CD4-positive, alpha-beta T cell treated with Interleukin-6 at 100 ng/mL for 8 hours (primary cell): ENCODE data around the gene HS1BP3.

ENCODE experiments used
- DNase-seq: peaks from one replicate; pipeline ENCODE4 v3.0.0-alpha.2; 2020; ENCODE audit warnings: mixed read lengths, low spot score

The HS1BP3 gene

DNA sequence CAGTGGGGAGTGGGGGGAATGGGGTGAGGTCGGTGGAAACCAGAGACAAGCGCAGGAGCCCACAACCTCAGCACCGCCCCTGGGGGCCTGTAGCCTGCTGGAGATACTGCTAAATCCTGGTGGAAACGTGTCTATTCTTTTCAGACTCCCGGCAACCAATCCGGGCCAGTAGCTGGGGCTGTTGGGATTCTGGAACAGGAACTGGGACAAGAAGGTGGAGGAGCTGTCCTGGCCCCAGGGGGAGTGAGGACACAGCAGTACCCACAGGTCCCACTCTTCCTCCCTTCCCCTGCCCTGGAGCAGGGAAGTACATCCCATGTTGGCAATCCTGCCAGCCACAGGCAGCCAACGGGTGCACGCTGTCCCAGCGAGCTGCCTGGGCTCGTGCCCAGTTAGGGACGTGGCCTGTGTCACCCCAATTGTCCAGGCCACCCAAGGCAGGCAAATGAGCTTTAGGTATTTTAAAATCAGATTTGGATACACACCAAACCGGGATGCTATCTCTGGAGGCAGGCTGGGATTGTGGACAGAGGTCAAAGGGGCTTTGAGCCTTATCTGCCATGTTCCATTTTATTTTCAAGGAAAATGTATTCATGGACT lies 51.8 kb downstream of the HS1BP3 start:
- no peak for DNase-seq

GRCh38 chr2:20597860-20598183 lies 53.1 kb downstream of the HS1BP3 start:
- DNase-seq = no peak

GRCh38 chr2:20596973-20597859 lies 53.7 kb downstream of the HS1BP3 start:
- DNase-seq = no peak

DNA sequence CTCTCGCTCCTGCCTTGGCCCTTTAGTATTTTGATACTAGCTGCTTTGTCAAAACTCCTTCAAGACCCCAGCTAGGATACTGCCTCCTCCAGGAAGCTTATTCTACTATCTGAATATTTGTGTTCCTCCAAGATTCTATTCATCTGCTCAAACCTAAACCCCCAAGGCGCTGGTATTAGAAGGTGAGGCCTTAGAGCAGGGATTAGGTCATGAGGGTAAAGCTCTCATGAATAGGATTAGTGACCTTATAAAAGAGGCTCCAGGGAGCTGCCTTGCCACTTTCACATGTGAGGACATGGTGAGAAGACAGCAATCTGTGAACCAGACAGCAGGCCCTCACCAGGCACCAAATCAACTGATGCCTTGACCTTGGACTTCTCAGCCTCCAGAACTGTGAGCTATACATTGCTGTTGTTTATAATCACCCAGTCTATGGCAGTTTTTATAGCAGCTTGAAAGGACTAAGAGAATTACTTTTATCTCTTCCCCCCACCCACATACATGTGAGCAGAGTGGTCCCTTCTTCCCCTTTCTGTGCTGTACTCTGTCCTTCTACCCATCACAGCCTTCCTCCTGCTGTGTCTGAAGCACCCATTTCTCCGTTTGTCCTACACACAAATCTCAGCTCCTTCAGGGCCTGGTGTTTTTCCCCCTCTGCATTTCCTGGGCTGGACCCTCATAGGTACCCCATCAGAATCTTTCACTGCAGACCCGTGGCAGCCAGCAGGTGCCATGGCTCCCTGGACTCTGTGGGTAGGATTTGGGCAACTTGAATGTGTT lies 54.5 kb downstream of the HS1BP3 start:
- DNase-seq = no peak

- no peak for DNase-seq
Measured at GRCh38 chr2:20595439-20596192, 55.3 kb downstream of the HS1BP3 start.

DNA sequence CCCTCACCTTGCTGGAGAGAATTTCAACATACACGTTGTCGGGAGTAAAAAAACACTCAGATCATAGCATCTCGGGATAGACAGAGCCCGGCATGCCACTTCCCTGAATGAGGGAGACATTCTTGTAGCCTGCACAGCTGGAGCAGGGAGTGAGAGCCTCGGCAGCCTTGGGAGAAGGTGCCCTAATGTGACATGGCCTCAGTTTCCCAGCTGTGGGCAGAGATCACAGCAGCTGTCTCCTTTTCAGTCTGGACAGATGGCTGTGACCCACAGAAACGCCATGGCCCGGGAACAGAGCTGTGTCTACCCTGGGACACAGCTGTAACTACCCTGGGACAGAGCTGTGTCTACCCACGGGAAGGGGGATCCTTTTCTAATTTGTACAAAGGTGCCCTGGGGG lies 55.9 kb downstream of the HS1BP3 start:
- no peak for DNase-seq

DNA sequence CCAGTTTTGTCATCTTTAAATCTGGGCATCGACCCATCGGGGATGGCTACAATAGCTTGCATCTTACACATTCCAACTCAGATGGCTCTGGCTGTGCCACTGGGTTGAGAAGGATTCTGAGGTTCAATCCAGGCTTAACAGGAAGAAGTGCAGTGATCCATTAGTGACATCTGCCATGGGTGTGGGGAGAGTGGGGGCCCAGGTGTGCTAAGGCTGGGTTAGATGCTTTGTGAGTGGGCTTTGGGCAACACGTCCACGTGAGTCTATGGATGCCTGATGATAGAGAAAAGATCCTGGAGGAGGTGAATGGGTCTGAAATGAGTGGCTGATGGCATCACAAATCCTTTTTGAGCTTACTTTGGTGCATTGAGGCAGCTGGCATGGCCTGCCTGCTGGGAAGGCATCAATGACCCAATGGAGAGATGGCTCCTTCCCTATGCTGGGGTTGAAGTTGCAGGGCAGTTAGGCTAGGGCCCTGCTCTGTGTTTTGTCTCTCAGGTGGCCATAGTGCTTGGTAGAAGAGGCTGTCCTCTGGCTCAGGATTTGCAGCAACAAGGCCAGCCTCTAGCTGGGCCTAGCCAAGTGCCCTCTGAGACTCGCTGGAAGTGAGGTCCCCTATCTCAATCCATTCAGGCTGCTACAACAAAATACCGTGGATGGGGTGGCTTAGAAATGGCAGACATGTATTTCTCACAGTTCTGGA lies 56.7 kb downstream of the HS1BP3 start:
- DNase-seq = no peak

DNA sequence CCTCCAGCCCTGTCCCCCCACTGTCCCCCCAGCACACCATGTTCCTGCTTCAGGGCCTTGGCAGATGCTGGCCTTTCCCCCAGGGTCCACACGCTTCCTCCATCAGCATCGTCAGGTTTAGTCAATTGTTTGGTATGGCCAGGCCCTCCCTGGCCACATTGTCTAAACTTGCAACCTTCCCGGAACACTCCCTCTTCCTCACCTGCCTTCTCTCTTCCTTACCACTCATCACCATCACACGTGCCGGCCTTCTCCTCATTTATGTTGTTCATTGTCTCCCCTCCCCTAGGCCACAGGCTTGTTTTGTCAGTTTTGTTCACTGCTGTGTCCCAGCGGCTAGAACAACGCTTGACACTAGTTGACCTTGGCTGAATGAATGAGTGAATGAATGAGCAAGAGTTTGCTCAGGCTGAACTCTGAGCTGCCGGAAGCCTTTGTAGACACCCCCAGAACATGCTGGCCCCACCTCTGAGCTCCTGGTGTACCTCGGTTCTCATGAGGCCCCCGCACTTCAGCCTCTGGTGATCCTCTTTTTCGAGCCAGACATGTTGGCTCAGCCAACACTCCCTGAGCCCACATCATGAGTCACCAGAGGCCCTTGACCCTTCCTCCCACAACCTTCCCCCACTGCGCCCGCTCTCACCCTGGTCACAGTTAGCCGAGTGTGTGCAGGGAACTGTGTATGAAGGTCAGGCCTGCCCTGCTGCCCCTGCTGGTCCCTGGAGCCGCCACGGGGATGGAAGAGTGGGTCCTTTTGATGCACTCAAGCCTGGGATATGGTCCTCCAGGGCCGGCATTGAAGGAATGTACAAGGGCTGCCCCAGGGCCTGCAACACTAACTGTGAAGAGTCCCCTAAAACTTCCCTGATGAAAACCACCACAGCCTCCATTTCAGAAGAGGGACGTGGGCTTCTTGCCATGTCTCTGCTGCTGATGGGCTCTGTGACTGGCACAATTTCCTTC lies 57.5 kb downstream of the HS1BP3 start:
- no peak for DNase-seq

GRCh38 chr2:20592106-20593071 lies 58.5 kb downstream of the HS1BP3 start:
- DNase-seq = no peak

DNA sequence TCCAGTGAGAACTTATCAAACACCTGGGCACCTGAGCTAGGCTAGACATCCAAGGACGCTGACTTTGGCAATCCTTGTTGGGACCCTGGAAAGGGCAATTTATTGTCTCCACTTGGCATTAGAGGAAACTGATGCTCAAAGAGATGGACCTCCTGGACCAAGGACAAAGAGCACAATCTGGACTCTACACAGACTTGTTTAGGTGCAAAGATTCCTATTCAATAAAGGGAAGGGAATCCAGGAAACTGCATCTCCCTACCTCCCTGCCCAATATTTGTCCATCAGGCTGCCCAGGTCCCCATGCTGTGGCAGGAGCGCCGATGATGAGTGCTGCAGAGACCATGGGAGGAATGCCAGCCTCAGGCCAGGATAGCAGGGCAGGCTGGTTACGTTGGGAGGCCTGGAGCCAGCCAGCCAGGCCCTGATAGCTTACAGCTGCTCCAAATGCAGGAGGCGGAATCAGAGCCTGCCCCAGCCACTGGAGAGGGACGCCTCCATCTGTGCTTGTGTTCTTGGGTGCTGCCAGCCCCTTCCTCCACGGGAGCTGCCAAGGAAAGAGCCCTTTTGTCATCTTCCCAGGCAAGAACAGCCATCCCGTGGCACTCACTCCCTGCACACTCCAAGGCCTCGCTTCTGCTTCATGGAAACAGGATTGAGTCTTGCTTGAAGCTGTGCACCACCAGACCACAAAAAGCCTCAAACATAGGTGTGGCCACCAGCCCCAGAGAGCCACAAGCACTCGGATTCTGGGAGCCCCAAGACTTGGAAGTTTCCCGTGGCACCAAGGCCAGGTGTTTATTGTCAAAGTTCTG lies 60.0 kb downstream of the HS1BP3 start:
- no peak for DNase-seq

GRCh38 chr2:20589975-20590703 lies 60.8 kb downstream of the HS1BP3 start:
- no peak for DNase-seq

GRCh38 chr2:20588918-20589871 lies 61.7 kb downstream of the HS1BP3 start:
- no peak for DNase-seq

DNA sequence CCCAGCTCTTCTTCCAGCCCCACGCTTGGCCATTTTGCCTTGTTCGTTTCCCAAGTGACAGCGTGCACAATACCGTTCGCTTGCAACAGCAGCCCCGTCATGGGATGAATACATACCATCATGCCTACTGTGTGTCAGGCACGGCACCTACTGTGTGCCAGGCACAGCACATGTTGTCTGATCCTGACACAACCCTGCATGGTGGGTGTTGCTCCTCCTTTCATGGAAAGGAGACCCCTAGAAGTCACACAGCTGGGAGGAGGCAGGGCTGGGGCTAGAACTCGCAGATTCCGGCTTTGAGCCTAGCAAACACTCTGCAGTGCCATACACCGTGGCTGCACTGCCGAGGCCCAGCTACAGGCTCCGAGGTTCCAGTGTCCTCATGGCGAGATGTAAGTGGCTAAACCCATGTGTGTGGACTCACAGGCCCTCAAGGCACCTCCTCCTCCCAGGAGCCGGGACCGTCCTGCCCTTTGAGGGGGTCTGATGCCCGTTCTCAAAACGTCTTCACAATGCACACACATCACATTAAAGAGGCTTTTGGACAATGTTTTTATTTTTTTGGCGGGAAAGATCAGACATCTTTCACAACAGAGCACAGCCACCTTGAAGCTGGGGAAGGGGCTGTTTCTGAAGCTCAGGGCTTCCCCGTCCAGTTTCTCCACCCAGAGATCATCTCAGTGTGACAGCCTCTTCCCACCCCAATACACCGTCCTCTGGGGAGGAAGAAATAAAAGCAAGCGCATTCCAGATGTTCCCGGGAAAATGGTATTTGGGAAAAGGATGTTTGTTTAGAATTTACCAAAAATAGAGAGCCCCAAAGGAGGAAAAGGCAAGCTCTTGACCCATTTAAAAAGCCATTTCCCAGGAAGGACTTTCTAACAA lies 64.9 kb downstream of the HS1BP3 start:
- DNase-seq = no peak

- DNase-seq = no peak
Measured at GRCh38 chr2:20585359-20585709, 65.6 kb downstream of the HS1BP3 start.
